ENCODE measurements around the gene ZNF20. TPM values are rescaled to one million over a fixed set of nuclear protein-coding genes. Genes with fewer than 3 reads are reported as not detected.

The ZNF20 gene
- total RNA-seq, 3 donors from 2014 or later = 4.4 to 7.0 (median 6.0) TPM

Other genes with a start within 250 kb of the ZNF20 start
- gene ZNF700, start 215.2 kb downstream of the ZNF20 start, total RNA-seq = 10 to 100 TPM; 16.3 to 25.2 (median 17.1) TPM
- gene ZNF763, start 175.3 kb downstream of the ZNF20 start, total RNA-seq = 1 to 10 TPM; 4.7 to 8.9 (median 6.7) TPM
- 1 to 10 TPM; 1.8 to 4.7 (median 2.5) TPM for gene ZNF433, start 104.7 kb downstream of the ZNF20 start, total RNA-seq
- under 1 TPM; 0.19 to 0.26 (median 0.22) TPM for gene ZNF878, start 87.4 kb downstream of the ZNF20 start, total RNA-seq
- gene ZNF844, start 75.6 kb downstream of the ZNF20 start, total RNA-seq = 10 to 100 TPM; 11.7 to 17.1 (median 15.2) TPM
- gene ZNF625, start 16.4 kb upstream of the ZNF20 start, total RNA-seq = 1 to 10 TPM; 3.1 to 8.0 (median 3.9) TPM
- gene ZNF136, start 22.7 kb upstream of the ZNF20 start, total RNA-seq = 10 to 100 TPM in 1 of 3 donors, 1 to 10 TPM in 2; 6.3 to 12.1 (median 8.7) TPM
- 10 to 100 TPM; 17.8 to 22.8 (median 21.7) TPM for gene ZNF44, start 154.5 kb upstream of the ZNF20 start, total RNA-seq
- 1 to 10 TPM; 2.7 to 4.1 (median 4.0) TPM for gene ZNF563, start 193.3 kb upstream of the ZNF20 start, total RNA-seq
- gene ZNF442, start 225.3 kb upstream of the ZNF20 start, total RNA-seq = 1 to 10 TPM; 2.2 to 3.9 (median 2.5) TPM